Measurements from ENCODE around the gene TMEM200A. TPM values are rescaled to one million over a fixed set of nuclear protein-coding genes. Genes with fewer than 3 reads are reported as not detected.

TMEM200A gene
- 10 to 100 TPM in 1 of 2 donors, 1 to 10 TPM in 1; 7.6 to 12.6 TPM for total RNA-seq
- 1 to 10 TPM; 1.5 to 5.6 (median 2.6) TPM for polyA plus RNA-seq (ENCODE audit: insufficient read length in 6 of 6)
- long read RNA-seq, donor 1, result 0 reads
- long read RNA-seq, donor 2, partial matches to known transcripts, result 0 of 1 reads
- long read RNA-seq, donor 2, other reads (novel, unspliced or antisense), result 0 of 1 reads
- long read RNA-seq, donor 3, result 0 reads
- long read RNA-seq, donor 4, result 0 reads
- long read RNA-seq, donor 5, result 0 reads
- long read RNA-seq, donor 6, result 0 reads
- long read RNA-seq, donor 7, result 0 reads
- long read RNA-seq, donor 8, result 0 reads
- long read RNA-seq, donor 9, result 0 reads
- long read RNA-seq, donor 10, result 0 reads
- long read RNA-seq, donor 11, partial matches to known transcripts, result 0 of 1 reads
- long read RNA-seq, donor 11, other reads (novel, unspliced or antisense), result 0 of 1 reads
- long read RNA-seq, donor 12, partial matches to known transcripts, result 0 of 1 reads
- long read RNA-seq, donor 12, other reads (novel, unspliced or antisense), result 0 of 1 reads

DNA sequence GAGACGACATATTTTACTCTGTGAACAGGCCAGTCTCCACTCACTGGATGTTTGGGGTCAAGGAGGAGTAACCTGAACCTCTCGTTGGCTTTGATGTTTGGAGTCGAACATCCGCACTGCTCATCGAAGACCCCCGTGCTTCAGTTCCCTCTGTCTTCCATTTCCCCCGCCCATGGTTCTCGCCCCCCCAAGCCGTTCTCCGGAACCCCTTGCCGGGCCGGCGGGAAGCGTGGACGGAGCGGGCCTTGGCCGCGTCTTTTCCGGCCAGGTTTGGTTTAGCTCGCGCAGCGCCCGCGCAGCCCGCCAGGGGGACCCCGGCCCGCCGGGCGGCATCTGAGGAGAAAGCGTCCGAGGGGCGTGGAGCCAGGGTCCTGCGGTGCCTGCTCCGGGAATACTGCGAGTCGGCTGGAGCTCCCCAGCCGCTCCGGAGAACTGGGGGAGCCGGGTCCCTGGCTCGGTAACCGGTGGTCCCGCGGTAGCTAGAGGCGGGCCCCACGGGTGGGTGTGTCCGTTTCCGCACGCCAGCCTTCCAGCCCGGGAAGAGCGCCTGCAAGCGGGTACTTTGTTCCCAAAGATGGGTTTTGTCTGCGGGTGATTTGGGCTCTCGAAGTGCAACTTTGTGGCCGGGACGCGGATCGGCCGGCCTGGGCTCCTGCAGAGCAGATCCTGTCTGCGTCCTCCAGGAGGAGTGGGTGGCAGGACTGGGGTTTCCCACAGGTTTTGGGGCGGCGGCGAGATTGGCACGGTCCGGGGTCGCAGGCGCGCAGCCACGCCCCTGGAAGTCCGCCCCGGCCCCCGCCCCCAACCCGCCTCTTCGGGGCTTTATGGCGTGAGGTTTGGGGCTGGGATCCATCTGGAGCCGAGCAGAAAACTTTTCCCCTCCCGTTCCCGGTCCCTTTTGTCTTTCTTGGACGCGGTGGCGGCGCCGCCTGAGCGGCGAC lies at the start of gene TMEM200A:
Gene TMEM200A, plus strand, starts transcription at position 852 of the 941 bp plus-strand sequence. CDS start 74,406 bp downstream, outside the sequence.
- intact Hi-C loops (cut with DNase I), result no loop called here
- peak within 1 kb of the TSS; percentile 46 to 50 for H3K4me3 ChIP-seq
- peak; percentile 46 to 80 (median 72) for DNase-seq
- no peaks in the 10 kb centered on the region for H3K9me3 ChIP-seq
- peaks cover 0 to 60% of the 10 kb centered on the region in 2 donors for H3K27me3 ChIP-seq
- H3K36me3 ChIP-seq, result no peaks in the 10 kb centered on the region
- peak; percentile 83 for ATAC-seq
- peak within 1 kb of the TSS; percentile 72 to 77 for H3K27ac ChIP-seq
- H3K4me1 ChIP-seq, result peaks cover 0 to 16% of the 10 kb centered on the region in 2 donors
- peak in 1 of 2 donors; percentile 65 for TF ChIP-seq CTCF (IDR thresholded peaks at IDR 0.05)

- ATAC-seq (no peak), DNase-seq (no peak)
- Histone ChIP-seq H3K4me1 (peaks cover 0 to 5% of the 10 kb centered on the region in 2 donors), H3K27me3 (no peaks in the 10 kb centered on the region), H3K4me3 (no peak overlapping the region), H3K27ac (no peak overlapping the region), H3K9me3 (no peaks in the 10 kb centered on the region), H3K36me3 (no peaks in the 10 kb centered on the region)
- no peak for TF ChIP-seq CTCF (IDR thresholded peaks at IDR 0.05)
- intact Hi-C loops (cut with DNase I), result loop anchor here in 1 of 2 donors (10.0 kb wide), 2 partner anchors 384 to 524 kb away; no protein-coding TSS in a partner anchor
Observed at GRCh38 chr6:130320908-130321307, 44.9 kb upstream of the TMEM200A start.

- Histone ChIP-seq H3K9me3 (no peaks in the 10 kb centered on the region), H3K4me1 (peaks cover 0 to 5% of the 10 kb centered on the region in 2 donors), H3K27ac (no peak overlapping the region), H3K4me3 (no peak overlapping the region), H3K27me3 (no peaks in the 10 kb centered on the region), H3K36me3 (no peaks in the 10 kb centered on the region)
- peak; percentile 67 to 83 for TF ChIP-seq CTCF (IDR thresholded peaks at IDR 0.05)
- peak in 2 of 4 donors; percentile 40 to 68 for DNase-seq
- ATAC-seq, result peak; percentile 83
- intact Hi-C loops (cut with DNase I), result loop anchor here in 1 of 2 donors (10.0 kb wide), 2 partner anchors 382 to 522 kb away; no protein-coding TSS in a partner anchor
Observed at GRCh38 chr6:130322673-130323268, 43.0 kb upstream of the TMEM200A start.

DNA sequence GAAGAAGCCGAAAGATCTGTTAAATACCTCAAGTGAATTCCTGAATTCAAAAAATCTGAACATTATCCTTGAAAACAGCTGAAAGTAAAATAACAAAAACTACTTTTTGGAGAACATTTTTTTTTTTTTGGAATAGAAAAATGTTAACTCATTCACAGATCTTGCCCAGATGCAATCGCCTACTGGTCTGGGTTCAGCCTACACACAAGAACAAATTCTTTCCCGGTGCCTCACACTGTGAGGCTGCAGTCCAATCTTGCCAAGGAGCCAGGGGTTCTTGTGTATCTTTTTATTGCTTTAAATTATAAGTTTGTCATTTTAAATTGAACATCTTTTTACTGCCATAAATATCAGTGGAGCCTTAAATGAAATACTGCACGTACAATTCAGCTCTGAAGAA lies 41.2 kb upstream of the TMEM200A start:
- H3K36me3 ChIP-seq, result no peaks in the 10 kb centered on the region
- H3K27ac ChIP-seq, result no peak overlapping the region
- intact Hi-C loops (cut with DNase I), result loop anchor here in 1 of 2 donors (10.0 kb wide), 2 partner anchors 380 to 520 kb away; no protein-coding TSS in a partner anchor
- no peak overlapping the region for H3K4me3 ChIP-seq
- H3K9me3 ChIP-seq, result no peaks in the 10 kb centered on the region
- DNase-seq (no peak), ATAC-seq (no peak)
- peaks cover 0 to 5% of the 10 kb centered on the region in 2 donors for H3K4me1 ChIP-seq
- no peaks in the 10 kb centered on the region for H3K27me3 ChIP-seq
- TF ChIP-seq CTCF (IDR thresholded peaks at IDR 0.05), result no peak

Measured in left lung (tissue), 14 donors.